GM19025 (cell line): ENCODE measurements around the gene CAMKV.
"Not testable (repeated sequence)": the region's sequence is repeated elsewhere in the genome, so short reads cannot be mapped to it uniquely, and the experiment has no call there.

Source experiments
- ATAC-seq: cut with Tn5 transposase; IDR thresholded peaks from one replicate; pipeline ENCODE4 v1.9.1; 2021; ENCODE audit warnings: mild to moderate bottlenecking, low read depth, moderate library complexity; ENCODE audit not compliant: unreplicated experiment

CAMKV gene

DNA sequence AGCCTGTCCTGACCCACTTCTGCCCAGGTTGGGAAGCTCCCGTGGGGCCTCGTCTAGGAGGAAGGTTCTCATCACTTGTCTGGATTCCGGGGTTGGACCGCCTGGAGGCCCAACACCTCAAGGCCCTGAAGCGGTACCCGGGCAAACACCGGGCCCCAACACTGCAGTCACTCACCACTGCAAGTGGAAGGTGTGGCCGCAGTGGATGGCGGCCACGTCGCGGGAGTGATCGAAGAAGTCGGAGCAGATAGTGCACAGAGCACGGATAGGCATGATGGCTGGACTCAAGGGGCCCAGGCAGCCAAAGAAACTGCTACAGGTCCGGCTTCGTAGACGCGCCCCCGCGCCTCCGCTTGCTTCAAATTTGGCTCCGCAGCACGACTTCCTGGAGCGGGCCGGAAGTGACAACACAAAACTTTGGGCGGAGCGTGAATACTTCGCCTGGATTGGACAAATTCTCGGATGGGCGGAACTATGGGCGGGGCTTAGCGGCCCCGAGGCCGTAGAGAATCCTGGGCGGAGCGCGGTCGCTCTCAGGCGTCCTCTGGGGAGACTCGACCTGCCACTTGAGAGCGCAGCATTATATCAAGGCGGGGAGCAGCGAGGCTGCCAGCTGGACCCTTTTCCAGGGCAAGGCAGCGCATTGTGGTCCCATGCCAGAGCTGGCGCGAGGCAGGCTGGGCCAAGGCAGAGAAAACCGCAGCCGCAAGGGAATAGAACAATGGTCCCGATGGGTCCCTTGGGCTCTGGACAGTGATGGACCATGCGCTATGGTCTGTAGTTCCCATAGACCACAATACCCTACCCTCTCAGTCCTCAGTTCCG, 13.3 kb downstream of the CAMKV start, which contains the start of gene TRAIP:
TSS of gene TRAIP (minus strand) at position 384 of the 825 bp plus-strand sequence. CDS start at position 273, 111 bp downstream.
- peak; percentile 97 for ATAC-seq

DNA sequence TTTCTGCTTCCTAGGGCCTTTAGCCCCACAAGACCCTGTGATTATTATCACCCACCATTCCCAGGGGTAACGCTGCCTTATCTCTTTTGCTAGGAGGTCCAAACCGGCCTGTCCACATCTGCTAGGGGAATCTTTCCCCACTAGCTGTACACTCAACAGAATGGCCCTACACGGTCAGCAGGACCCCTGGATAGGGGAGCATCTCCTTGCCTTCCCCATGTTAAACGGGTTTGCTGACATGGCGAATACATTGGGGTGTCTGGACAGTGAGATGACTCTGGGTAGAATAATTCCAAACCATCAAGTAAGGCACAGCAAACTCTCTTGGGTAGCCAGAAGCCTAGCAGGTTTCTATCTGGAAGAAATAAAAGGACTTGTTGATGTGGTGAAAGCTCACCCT, 14.0 kb downstream of the CAMKV start:
- no peak for ATAC-seq

DNA sequence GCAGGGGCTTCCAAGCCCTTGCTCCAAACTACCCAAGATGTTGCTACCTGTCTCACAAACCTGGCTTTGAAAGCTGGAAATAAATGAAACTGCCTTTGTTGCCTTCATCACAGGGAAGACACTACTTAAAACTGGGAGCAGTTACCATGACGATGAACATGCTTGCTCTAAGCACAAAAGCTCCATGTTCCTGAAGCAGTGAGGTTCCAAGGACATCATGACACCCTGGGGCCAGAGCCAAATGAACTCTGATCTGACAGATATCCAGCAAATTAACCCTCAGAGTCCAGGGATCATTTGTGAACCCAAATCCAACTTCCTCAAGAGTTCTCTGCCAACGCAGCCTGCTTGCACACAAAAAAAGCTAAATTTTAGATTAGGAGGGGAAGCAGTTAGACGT, 24.0 kb downstream of the CAMKV start:
- ATAC-seq: no peak

DNA sequence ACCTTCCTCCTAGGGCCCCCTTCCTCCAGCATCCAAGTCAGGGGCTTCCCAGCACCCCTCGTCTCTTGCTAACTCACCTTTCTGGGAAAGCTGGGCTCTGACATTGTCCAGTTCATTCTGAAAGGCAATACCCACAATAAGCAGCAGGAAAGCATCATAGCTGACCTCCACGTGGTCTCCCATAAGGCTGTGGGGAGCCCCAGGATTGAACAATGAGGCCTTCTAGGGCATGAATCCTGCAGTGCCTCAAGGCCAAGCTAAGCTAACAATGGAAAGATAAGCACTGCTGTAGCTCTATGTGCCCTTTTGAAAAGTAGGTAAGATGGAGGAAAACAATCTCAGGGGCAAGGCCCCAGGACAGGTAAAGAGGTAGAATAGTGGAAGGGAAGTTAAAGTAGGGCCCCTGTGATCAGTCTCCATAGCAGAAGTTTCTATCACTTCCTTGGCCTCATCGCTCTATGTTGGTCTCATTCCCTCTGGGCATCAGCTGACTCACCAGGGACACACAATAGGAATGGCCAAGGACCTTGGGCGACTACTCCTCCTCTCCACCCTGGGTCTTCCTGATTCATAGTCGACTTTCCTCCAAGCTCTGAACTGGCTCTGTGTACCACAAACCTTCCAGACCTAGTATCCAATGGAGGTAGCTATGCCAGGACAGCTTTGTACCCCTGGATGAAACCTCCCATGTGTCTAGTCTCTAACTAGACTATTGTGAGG, 25.1 kb downstream of the CAMKV start:
- no peak for ATAC-seq

DNA sequence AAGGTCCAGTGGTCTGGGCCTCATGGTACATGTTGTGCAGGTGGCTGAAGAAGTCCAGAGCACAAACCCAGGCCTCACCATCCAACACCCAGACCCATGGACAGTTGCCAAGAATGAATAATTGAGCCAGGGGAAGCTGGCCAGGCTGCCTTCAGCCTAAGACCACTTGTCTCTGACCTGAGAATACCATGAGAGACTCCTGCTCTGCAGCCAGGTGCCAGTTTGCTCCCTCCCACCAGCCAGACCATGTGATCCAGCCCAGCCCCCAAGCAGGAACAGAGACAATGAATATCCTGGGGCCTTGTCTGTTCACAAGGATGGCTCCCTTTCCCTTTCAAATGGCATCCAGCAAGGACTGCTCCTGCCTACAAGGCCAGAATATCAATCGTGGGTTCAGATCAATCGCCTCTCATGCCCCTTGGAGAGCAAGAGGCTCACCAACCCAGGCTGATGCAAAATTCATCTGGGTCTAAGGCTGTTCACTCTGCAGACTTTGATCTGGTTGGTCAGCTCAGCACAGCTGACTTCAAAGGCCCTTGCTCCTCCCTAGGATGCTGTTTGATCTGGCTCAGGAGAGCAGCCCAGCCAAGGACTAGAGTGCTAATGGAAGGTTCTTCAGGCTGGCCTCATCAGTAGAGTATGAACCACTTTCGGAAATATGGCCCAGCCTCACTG, 26.7 kb downstream of the CAMKV start:
- no peak for ATAC-seq

DNA sequence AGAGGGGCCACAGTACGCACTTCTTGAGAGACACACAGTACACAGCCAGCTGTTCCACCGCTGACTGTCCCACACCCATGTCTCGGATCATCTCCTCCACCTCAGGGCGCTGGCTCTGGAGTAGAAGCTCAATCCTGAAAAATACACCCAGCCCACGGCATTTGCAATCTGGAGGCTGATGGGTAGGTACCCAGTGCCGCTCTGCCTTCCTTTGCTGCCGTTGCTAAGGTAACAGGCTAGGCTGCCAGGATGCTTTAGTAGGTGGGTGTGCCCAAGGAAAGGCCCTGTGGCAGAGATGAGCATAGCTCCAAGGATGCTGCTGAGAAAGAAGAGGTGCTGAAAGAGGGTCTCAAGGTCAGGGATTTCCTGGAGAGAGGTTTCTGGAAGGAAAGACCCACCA, 27.9 kb downstream of the CAMKV start:
- no peak for ATAC-seq

DNA sequence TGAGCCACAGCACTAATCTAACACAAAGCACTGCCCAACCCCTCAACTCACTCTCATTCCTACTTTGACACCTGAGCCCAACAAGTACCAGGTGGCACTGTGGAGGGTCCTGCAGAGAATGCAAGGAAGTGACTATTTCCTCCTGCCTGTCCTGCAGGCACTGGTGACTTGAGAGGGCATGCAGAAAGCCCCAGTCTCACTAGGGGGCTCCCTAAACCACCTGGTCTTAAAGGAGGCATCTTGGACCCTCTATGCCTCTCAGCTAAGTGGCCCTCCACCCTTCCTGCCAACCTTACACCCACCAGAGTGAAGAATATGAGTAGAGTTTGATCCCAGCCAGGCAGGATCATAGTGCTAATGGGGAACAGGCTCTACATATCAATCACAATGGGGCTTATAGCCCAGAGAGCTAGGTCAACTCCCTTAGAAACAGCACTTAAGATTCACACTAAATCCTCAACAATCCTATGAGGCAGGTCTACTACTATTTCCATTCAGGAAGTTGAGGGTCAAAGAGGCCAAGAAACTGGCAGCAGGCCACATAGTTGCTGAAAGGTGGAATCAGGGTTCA, 28.5 kb downstream of the CAMKV start:
- ATAC-seq: no peak

DNA sequence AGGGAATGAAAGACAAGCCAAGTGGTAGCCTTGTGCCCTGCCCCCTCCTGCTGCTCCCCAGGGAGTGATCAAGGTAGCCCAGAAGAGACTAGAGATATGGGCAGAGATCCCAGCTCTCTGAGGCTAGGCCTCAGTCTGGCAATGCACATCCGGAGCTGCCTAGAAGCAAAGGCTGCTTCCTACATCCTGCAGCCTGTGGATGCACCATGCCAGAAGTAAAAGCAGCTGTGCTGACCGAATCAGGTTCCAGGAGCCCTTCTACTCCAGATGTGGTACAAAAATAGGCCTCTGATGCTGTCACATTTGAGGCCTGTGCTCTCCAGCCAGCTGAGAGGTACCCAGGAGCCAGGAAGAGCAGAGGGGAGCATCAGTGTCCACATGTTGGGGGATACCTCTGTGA, 29.3 kb downstream of the CAMKV start:
- no peak for ATAC-seq

DNA sequence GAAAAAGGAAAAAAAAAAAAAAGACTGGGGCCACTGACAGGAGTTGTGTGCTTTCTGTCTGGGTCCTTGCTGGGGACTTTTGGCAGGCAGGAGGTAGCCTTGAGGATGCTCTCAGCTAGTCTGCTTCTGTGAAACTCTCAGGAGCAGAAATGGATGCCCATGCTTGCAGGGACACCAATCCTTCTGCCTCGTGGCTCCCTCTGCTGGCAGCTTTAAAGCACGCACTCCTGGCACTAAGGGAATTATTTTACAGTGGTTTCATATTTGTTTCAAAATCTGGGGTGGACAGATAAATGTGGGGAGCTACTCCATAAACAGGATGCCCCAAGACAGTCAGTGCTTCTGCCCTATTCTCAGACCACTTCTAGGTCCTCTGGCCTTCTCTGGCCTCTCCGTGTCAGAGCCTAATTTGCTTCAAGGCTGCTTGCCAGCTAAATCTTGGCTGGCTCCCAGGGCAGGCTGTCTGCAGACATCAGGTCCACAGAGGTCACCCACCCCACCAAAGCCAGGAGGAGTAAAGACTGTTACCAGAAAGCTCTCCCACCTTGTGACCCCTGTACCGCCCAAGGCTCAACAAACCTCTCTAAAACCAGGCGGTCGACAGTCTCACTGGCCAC, 30.4 kb downstream of the CAMKV start:
- ATAC-seq: no peak

DNA sequence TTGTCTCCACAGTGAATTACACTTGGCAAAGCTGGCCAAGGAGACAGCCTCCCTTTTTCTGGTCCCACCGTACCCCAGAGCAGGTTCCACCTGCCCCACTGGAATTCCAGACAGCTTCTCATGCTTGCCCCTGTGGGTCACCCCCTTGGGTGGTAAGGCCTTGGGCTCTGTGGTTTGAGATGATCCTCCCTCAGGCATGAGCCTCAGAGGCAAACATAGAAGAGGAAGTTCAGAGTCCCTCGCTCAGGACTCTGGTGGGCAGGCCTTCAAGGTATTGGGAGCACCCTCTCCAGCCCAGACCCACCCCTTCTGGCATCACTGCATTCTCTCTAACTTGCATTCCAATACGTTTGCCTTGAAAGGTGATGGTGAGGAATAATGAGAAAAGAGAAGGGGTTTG, 38.4 kb downstream of the CAMKV start:
- no peak for ATAC-seq

DNA sequence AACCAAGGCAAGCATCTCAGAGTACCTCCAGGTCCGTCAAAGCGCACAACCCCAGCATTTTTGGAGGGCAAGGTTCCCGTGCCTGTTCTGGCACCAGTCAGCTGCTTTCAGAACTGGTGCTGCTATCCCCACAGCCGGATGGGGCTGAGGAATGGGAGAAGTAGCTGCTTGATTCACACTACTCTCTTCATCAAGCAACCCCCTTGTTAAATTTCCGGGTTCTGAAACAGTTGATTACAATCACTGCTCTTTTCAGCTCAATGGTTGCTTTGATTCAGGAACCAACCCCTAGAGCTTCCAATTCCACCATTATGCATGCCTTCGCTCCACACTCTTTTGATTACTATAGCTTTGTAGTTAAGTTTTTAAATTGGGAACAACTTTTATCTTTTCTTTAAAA, 43.7 kb downstream of the CAMKV start:
- ATAC-seq: no peak

DNA sequence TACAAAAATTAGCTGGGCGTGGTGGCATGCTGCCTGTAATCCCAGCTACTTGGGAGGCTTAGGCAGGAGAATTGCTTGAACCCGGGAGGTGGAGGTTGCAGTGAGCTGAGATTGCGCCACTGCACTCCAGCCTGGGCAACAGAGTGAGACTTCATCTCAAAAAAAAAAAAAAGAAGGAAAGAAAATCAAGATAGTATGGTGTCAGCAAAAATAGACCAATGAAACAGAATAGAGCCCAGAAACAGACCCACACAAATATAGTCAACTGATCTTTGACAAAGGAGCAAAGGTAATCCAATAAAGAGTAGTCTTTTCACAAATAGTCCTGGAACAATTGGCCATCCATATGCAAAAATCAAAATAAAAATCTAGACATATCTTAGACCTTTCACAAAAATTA, 46.6 kb downstream of the CAMKV start:
- ATAC-seq: not testable (repeated sequence)

DNA sequence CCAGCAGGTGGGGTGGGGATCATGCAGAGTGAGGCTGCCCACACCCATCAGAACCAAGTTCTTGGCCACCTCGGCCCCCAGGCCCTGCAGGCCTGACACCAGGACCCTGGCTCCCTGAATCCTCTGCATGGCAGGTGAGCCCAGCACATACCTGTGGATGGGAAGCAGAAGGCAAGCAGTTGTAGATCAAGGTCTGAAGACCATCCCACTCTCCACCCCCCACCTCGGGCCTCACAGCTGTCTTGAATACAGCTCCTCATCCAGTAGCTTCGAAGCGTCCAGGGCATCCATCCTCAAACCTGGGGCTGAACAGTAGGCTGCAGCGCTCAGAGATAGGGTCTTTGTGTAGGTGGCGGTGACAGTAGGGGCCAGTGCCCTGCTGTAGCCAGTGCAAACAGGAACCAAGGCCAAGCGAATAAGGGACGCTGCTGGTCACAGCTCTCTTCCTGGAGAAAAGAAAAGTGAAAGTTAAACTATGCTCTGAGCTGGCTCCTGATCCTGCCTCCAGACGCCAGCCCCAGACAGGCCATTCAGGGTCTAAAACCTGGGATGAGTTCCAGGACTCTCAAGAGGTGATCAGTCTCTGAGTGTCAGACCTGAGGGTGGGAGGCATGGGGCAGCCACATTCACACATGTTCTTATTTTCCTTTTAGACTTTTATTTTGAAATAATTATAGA, 56.1 kb downstream of the CAMKV start, which contains the start of gene UBA7:
TSS of gene UBA7 (minus strand) at position 457 of the 678 bp plus-strand sequence. CDS start at position 291, 166 bp downstream.
- no peak for ATAC-seq

DNA sequence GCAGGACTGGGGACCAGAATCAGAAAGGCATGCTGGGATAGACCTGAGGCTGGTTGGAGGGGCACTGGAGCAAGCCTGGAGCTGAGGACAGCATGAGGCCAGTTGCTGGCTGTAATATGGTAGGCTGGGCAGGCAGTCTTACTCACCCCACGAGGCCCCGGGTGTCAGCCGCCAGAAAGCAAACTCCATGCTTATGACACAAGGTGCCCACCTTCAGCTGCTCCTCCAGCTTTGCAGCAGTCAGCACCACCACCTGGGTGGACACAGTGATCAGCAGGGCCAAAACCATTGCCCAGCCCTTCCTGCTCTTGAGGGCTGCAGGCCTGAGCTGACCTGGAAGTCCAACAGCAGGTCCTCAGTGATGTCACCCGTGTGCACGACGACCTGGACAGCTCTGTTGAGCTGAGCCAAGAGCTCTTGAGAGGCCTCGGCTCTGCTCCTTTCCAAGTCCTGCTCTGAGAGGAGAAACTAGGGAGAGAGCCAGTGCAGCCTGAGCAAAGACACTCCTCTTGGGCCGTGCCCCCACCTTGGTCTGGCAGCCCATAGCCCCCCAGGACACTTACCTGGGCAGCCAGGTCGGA, 56.7 kb downstream of the CAMKV start:
- ATAC-seq: no peak
